OCI-M2 (cell line): ENCODE measurements around the gene EEF1AKMT2.
"Not testable (repeated sequence)": the region's sequence is repeated elsewhere in the genome, so short reads cannot be mapped to it uniquely, and the experiment has no call there.

ENCODE experiments used
- DNase-seq: peaks from one replicate; lab custom pipeline; 2025; ENCODE audit not compliant: unreplicated experiment; lab: John Stamatoyannopoulos, UW

The EEF1AKMT2 gene

GRCh38 chr10:124756156-124756903, 35.4 kb downstream of the EEF1AKMT2 start:
- DNase-seq, result no peak

DNA sequence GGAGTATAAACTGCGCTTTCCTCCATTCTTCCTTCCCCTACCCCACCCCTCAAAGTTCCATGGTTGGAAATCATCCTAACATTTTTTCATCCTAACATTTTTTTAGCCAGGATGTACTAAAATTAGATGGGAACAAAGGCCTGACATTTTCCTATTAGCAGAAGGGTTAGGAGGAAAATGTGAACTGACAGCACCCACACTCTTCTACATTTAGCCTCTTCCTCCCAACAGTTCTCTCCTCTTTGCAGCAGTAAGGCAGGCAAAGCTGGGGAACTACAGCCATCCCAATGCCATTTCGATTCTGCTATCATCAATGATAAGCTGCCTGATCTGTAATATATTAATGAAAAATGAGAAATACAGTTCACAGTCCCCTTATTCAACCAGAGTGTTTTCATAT, 36.1 kb downstream of the EEF1AKMT2 start:
- DNase-seq, result no peak

- no peak for DNase-seq
Measured at GRCh38 chr10:124754227-124754626, 37.5 kb downstream of the EEF1AKMT2 start.

GRCh38 chr10:124748953-124749645, 42.6 kb downstream of the EEF1AKMT2 start:
- DNase-seq, result no peak

DNA sequence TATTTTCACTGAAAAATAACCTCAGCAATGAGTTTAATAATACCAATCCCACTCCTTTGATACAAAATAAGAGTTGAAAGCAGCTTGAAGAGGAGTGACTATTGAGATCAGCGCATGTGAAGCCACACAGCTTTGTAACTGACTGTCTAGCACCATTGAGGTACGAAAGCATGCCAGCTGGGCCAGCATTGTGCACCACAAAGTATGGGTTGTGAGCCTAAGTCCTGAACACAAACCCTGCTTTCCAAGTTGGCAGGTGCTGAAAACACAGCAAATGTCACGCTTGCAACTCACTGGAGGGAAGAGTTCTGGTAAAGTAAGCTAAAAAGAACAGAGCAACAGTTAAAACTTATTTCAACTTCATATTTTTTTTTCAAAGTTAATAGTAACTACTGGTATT, 43.5 kb downstream of the EEF1AKMT2 start:
- no peak for DNase-seq

DNA sequence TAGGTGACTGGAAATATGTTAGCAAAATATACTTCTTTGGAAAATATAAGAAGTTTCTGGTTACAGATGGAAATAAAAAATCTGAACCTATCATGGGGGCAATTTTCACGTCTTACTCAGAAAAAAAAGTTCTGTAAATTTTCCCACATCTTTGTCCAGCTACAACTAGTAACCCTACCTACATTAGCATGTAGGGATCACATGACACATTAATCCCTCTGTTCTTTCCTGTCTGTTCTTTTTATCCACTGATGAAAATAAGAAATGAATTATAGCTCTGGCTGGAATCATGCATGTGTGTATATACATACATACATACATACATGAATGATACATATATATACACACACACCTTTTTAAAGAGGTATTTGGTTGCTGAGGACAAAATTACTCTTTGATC, 43.9 kb downstream of the EEF1AKMT2 start:
- no peak for DNase-seq

GRCh38 chr10:124746992-124747391, 44.7 kb downstream of the EEF1AKMT2 start:
- no peak for DNase-seq

DNA sequence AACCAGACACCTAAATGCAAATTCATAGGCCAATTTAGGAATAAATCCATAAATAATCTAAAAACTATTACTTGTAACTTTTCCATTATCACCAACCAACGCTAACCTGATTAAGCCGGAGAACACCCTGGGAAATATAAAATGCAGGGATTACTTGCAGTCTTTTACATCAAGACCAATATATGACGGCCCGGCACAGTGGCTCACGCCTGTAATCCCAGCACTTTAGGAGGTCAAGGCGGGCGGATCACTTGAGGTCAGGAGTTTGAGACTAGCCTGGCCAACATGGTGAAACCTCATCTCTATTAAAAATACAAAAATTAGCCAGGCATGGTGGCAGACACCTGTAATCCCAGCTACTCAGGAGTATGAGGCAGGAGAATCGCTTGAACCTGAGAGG, 45.2 kb downstream of the EEF1AKMT2 start:
- not testable (repeated sequence) for DNase-seq

- DNase-seq, result no peak
Measured at GRCh38 chr10:124745673-124746072, 46.0 kb downstream of the EEF1AKMT2 start.

DNA sequence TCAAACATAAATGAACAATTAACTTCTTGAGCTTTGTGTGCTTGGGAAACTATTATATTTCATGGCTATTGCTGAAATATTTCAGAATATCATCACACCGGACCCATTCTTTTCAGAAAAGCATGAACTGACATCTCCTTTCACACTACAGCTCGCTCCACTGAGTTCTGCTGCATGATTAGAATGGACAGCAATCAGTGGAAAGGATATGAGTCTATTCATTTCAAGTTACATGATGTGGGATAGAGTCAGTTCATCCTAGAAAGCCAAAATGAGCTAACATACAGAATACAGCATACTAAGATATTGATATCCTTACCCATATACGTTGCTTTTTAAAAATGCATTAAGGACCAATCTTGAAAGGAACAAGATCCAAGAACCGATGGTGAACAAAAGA, 46.4 kb downstream of the EEF1AKMT2 start:
- DNase-seq, result no peak

DNA sequence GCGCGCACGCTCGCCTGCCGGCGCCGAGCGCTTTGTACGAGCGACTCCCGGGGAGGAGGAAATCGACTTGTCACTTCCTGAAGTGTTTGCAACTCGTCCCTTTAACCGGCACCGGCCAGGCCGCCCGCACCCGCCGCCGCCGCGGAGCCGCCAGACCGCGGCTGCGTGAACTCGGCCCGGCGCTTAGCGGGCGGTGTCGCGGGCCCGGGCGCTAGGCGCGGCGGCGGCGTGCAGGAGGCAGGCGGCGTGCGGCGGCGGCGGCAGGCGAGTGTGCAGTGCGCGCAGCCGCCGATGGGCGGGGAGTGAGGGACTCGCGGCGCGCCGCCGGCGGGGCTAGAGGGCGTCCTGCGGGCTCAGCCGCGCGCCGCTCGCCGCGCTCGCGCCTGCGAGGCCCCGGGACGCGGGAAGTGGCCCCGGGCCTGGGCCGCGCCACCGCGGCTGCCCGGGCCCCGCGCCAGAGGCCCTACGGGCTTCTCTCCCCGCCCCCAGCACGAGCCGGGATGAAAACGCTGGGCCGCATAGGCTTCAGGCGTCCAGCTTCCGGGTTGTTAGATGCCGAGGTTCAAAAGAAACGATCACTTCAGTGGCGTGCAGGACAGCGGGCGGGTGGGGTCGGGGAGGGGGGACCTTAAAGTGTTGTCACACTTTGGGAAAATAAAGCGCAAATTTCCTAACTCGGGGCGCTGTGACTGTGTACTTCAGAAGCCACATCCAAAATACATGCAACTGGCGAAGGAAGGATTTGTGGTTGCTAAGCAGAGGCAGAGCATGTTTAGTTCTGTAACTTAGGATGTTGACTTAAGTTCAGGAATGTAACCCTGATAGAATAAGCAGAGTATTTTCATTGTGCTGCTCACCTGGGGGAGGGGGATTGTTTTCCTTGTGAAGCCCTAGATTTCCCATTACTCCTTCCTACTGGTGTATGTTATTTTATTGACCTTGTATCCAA, 47.3 kb downstream of the EEF1AKMT2 start, which contains the start of gene FAM53B:
Gene FAM53B, minus strand, starts transcription at position 277 of the 949 bp plus-strand sequence. CDS start 37,665 bp downstream, outside the sequence.
- no peak for DNase-seq

DNA sequence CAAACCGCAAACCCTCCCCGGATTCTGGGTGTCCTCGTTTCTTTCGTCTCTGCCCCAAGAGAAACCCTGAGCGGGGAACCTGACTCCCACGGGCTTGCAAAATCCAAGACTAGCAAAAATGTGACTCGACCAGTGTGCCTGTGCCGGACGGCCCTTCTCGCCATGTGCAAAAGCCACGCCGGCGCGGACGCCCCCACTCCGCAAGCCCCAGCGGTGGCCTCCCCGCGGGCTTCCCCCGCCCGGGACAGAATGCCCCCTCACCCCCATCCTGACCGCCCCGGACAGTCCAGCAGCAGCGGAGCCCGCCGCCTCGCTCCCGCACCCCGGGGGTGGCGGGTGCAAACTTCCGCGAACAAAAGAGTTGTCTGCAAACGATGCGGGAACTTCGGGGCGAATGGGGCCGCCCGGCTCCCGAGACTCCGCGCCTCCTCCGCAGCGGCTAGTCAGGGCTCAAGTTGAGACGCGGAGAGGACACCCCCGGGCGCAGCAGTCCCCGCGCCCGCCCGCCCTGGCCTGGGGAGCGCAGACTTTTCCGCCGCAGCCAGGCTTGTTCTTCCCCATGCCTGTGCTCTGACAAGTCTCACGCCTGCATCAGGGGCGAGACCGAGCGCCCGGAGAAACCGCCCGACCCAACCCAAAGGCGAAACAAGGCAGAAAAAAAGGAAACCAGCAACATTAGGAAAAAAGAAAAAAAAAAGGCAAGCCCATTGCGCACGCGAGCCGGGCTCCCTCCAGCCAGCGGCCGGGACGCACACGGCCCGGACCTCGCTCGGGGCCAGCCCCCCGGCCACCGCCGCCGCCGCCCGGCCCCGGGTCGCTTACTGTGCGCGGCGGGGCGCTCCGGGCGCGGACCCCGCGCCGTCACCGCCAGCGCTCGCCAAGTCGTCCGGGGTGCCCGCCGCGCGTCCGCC, 48.2 kb downstream of the EEF1AKMT2 start:
- no peak for DNase-seq

DNA sequence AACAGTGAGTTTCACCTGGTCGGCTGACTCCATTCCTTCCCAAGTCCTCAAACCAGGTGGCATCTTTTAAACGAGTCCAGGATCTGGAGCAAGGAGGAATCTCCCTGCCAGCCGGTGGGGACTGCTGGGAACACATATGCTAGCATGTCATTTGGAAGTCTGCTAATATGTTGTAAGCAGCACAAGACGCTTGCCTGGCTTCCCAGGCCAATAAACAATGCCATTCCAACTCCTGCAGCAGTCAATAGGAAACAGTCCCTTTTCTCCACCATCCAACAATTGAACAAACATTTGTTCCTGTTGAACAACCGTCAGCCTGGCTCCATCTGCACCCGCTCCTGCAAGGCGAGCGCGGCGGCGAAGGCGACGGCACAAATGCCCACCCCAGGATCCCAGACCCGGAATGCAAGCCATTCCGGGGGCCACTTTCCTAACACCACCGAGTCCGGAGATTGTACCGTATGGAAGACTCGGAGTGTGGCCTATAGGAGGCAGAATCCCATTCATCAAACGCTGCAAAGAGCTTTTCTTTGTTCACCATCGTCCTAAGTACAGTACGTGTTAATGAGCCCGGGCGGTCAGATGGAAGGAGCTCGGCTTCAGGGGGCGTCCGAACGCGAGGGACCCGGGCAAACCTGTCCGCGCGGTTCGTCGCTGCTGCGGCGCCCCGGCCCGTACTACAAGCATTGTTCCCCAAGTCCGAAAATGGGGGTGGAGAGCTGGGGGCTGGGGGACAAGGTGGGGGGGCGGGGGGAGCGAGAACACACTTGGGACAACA, 49.1 kb downstream of the EEF1AKMT2 start:
- DNase-seq, result no peak

GRCh38 chr10:124741922-124742412, 49.7 kb downstream of the EEF1AKMT2 start:
- DNase-seq, result no peak

DNA sequence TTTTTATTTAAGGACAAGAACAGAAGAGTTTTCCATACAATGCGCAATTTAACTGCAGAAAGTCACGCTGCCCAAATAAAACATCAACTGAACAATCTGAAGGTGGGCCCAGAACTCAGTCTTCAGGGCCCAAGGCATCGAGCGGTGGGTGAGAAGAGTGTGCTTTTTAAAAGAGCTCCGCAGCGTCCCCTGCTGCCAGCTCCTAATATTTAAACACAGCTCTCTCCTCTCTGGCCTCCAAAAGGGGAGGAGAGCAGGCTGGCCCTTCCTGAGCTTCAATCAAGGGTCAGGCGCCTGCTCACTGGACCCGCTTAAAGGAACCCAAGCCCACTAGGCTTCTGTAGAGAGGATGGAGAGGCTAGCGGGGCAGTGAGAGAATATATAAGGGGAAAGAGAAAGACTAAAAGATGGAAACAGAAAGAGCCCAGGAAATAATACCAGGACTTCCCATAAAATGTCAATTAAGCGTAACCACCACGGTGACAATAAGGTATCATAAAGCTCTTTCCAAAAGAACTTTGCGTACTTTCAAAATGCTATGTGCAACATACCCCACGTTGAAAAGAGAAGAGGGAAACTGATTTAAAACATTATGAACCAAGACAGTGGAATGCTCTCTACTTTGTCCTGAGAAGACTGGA, 50.3 kb downstream of the EEF1AKMT2 start:
- peak; percentile 51 for DNase-seq

GRCh38 chr10:124740369-124741280, 51.1 kb downstream of the EEF1AKMT2 start:
- DNase-seq, result no peak

DNA sequence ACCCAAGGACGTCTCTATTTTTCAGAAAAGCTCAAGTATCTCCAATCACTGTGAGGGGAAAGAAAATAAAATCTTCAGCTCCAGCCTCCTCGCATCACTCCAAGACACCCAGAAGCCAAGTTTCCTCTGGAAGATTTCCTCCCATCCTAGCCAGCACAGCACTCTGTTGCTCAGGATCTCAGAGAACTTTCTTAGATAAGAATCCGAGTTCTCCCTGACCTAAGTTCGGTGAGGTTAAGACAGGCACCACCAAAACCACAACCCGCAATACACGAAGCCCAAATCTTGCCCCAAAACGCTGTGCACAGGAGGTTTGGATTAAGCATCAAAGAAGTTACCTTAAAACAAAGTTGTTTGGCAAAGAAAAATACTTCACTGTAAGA, 51.7 kb downstream of the EEF1AKMT2 start:
- DNase-seq, result no peak
